GM23248 (cell line): Measurements from ENCODE around the gene SLC35F3. TPM values are rescaled to one million over a fixed set of nuclear protein-coding genes. Genes with fewer than 3 reads are reported as not detected.

Experiments used
- DNase-seq: peaks from one replicate; pipeline ENCODE4 v3.0.0-alpha.2; 2015
- H2AFZ ChIP-seq: fragments of 200-600 bp; sonication (generic); 2 replicates; pipeline ENCODE4 v1.6.1; 2016; ENCODE audit warnings: antibody characterized with exemption
- H3F3A ChIP-seq: fragments of 200-600 bp; sonication (generic); 2 replicates; pipeline ENCODE4 v1.6.1; 2016; ENCODE audit warnings: mild to moderate bottlenecking, antibody characterized with exemption, mixed run types; ENCODE audit not compliant: insufficient read depth
- H3K27ac ChIP-seq: fragments of 200-600 bp; sonication (generic); 2 replicates; pipeline ENCODE4 v1.5.1; 2016; ENCODE audit warnings: mild to moderate bottlenecking
- H3K27me3 ChIP-seq: fragments of 200-600 bp; sonication (generic); replicated peaks from 2 replicates; pipeline ENCODE4 v1.6.1; 2016; ENCODE audit warnings: mild to moderate bottlenecking; ENCODE audit not compliant: insufficient read depth
- H3K36me3 ChIP-seq: fragments of 200-600 bp; sonication (generic); 2 replicates; pipeline ENCODE4 v1.6.1; 2016; ENCODE audit warnings: low read depth, mild to moderate bottlenecking
- H3K4me1 ChIP-seq: fragments of 200-600 bp; sonication (generic); 2 replicates; pipeline ENCODE4 v1.6.1; 2016; ENCODE audit warnings: mild to moderate bottlenecking; ENCODE audit not compliant: insufficient read depth
- H3K4me2 ChIP-seq: fragments of 200-600 bp; sonication (generic); one replicate; pipeline ENCODE4 v1.6.1; 2016; ENCODE audit warnings: mild to moderate bottlenecking; ENCODE audit not compliant: unreplicated experiment
- H3K4me3 ChIP-seq: fragments of 200-600 bp; sonication (generic); 2 replicates; pipeline ENCODE4 v1.5.1; 2016; ENCODE audit warnings: mild to moderate bottlenecking
- H3K79me2 ChIP-seq: fragments of 200-600 bp; sonication (generic); 2 replicates; pipeline ENCODE4 v1.6.1; 2016; ENCODE audit warnings: mild to moderate bottlenecking; ENCODE audit not compliant: insufficient read depth
- H3K9ac ChIP-seq: fragments of 200-600 bp; sonication (generic); 2 replicates; pipeline ENCODE4 v1.6.1; 2016; ENCODE audit warnings: mild to moderate bottlenecking
- H3K9me2 ChIP-seq: fragments of 200-600 bp; sonication (generic); 2 replicates; pipeline ENCODE4 v1.6.1; 2016; ENCODE audit warnings: mixed run types, mild to moderate bottlenecking, moderate library complexity; ENCODE audit not compliant: insufficient read depth
- H3K9me3 ChIP-seq: fragments of 200-600 bp; sonication (generic); one replicate; pipeline ENCODE4 v1.6.1; 2017; ENCODE audit warnings: low read depth
- H4K20me1 ChIP-seq: fragments of 200-600 bp; sonication (generic); 2 replicates; pipeline ENCODE4 v1.6.0; 2016; ENCODE audit not compliant: insufficient read depth
- EZH2 ChIP-seq: fragments of 200-600 bp; sonication (generic); IDR thresholded peaks from 2 replicates; pipeline ENCODE4 v1.6.1; 2018; ENCODE audit warnings: antibody characterized with exemption, mild to moderate bottlenecking; ENCODE audit not compliant: insufficient read depth, poor library complexity, severe bottlenecking
- EZH2phosphoT487 ChIP-seq: fragments of 200-600 bp; sonication (generic); IDR thresholded peaks from 2 replicates; pipeline ENCODE4 v1.6.1; 2018; ENCODE audit warnings: antibody characterized with exemption, moderate library complexity, mild to moderate bottlenecking, low read depth; ENCODE audit not compliant: insufficient read depth
- WGBS, 2 experiments: methylation state at CpG; one replicate each; pipeline ENCODE4 v1.1.6; 2015 to 2017; ENCODE audit warnings: low lambda C conversion rate in 2 of 2, low coverage in 1 of 2; ENCODE audit errors: missing lambda C conversion rate in 2 of 2; 5-methylcytosine and 5-hydroxymethylcytosine counted together
- in situ Hi-C: fragments of 300-500 bp; cut with MboI; formaldehyde crosslinking; loops from 2 replicates; pipeline ENCODE4 v1.15.0; 2020
- microRNA-seq: library from miRNA; unstranded; fragments of <30 nt; microRNA quantifications from one replicate; pipeline ENCODE4, GENCODE V29; 2016; ENCODE audit warnings: borderline number of aligned reads
- polyA plus RNA-seq: library from polyadenylated mRNA; unstranded; fragments of >200 nt; fragmentation: Nextera tagmentation; extraction: Ambion mirVana; gene quantifications from 2 replicates; pipeline ENCODE4 v1.2.1, GENCODE V29; 2016
- small RNA-seq: library from RNA; depleted of rRNA; stranded (forward); fragments of <200 nt; gene quantifications from one replicate; pipeline ENCODE3, GENCODE V24; 2014; ENCODE audit warnings: low read depth, low replicate concordance
- total RNA-seq: library from RNA; depleted of rRNA; stranded (reverse); fragments of >200 nt; shearing (Covaris generic); gene quantifications from 2 replicates; pipeline ENCODE4 v1.2.3, GENCODE V29; 2014

Gene SLC35F3
- total and polyA plus RNA-seq, 2 experiments from 2014 or later, result 0.43 to 1.3 TPM

- peaks cover 46% of the 10 kb centered on the region for H3K79me2 ChIP-seq
- H3K27me3 ChIP-seq, result no peaks in the 10 kb centered on the region
- peaks cover 7% of the 10 kb centered on the region; the same call in 1 of the 2 replicates for H3K36me3 ChIP-seq
- H4K20me1 ChIP-seq, result no peaks in the 10 kb centered on the region
- H3K9ac ChIP-seq, result peak overlapping the region; percentile 98
- 0 out of 2 replicates have a peak, but pooled peaks cover 9% of the 10 kb centered on the region for H3F3A ChIP-seq
- H3K9me3 ChIP-seq, result no peaks in the 10 kb centered on the region
- TF ChIP-seq EZH2 (no peak), EZH2phosphoT487 (no peak)
- peak overlapping the region; percentile 99 for H3K4me3 ChIP-seq
- peak overlapping the region; percentile 95 for H2AFZ ChIP-seq
- H3K4me1 ChIP-seq, result peaks cover 8% of the 10 kb centered on the region
- peak overlapping the region; percentile 94 for H3K27ac ChIP-seq
- H3K4me2 ChIP-seq, result peak overlapping the region; percentile 89
- no peak for DNase-seq
- in situ Hi-C loops, result no loop called here
- H3K9me2 ChIP-seq, result no peaks in the 10 kb centered on the region
- 9 to 11% methylated on average over 6 of the region's 6 CpGs for WGBS, 2 experiments
These were observed 469.4 kb downstream of the SLC35F3 start for GRCh38 chr1:234373959-234374254.

Small RNAs within 50 kb of the gene (microRNA-seq; reads per million reads assigned to microRNA genes)
- not detected for gene MIR4671

Small RNAs within 50 kb of the gene (small RNA-seq; reads per million reads assigned to genes)
- not detected for gene MIR4671
